GM12878 (cell line): ENCODE measurements around the gene KMO. TPM values are rescaled to one million over a fixed set of nuclear protein-coding genes. Genes with fewer than 3 reads are reported as not detected.

ENCODE experiments used
- ATAC-seq: fragments of 200-7000 bp; cut with Tn5 transposase; 3 replicates; pipeline ENCODE4 v1.9.1; 2020; ENCODE audit warnings: mild to moderate bottlenecking, moderate library complexity
- BruUV-seq: library from RNA; stranded (reverse); fragments of 400-500 nt; replicated peaks from 2 replicates; lab custom pipeline; 2021; lab: Mats Ljungman, UMichigan
- CTCF ChIA-PET: fragments of 300-600 bp; sonication (Branson Sonifier 250); formaldehyde crosslinking; extraction: SDS; loops from one replicate; lab custom pipeline; 2021; ENCODE audit warnings: inconsistent platforms; lab: Yijun Ruan, JAX
- POLR2A ChIA-PET: fragments of 350-600 bp; formaldehyde crosslinking; extraction: SDS; loops from one replicate; lab custom pipeline; 2021; ENCODE audit warnings: inconsistent platforms; lab: Charles Lee
- RAD21 ChIA-PET: fragments of 300-600 bp; sonication (Branson Sonifier 250); formaldehyde crosslinking; loops from one replicate; lab custom pipeline; 2023; ENCODE audit warnings: antibody characterized with exemption; ENCODE audit not compliant: unreplicated experiment; lab: Charles Lee
- SMC1A ChIA-PET: fragments of 300-600 bp; sonication (Branson Sonifier 250); formaldehyde crosslinking; loops from one replicate; lab custom pipeline; 2023; ENCODE audit not compliant: unreplicated experiment, uncharacterized antibody; lab: Charles Lee
- DNase-seq: peaks from one replicate; pipeline ENCODE4 v3.0.0-alpha.2; 2011; ENCODE audit warnings: low read depth, low spot score
- FAIRE-seq: peaks from 3 replicates; lab custom pipeline; 2011; peaks lifted over from hg19 to GRCh38; lab: Jason Lieb, UNC
- H2AFZ ChIP-seq: 2 replicates; pipeline ENCODE4 v1.6.0; 2011; ENCODE audit warnings: low read depth, low read length, control low read depth; ENCODE audit not compliant: control insufficient read depth
- H3K27ac ChIP-seq: 2 replicates; pipeline ENCODE4 v1.5.1; 2011; ENCODE audit warnings: control low read depth; ENCODE audit not compliant: control insufficient read depth, insufficient read depth
- H3K27me3 ChIP-seq, 2 experiments: replicated peaks in 1 of 2; 2 replicates each; pipeline versions ENCODE4 v1.6.0 to v1.6.1; 2011; ENCODE audit warnings: low read length in 1 of 2; ENCODE audit not compliant: control insufficient read depth in 2 of 2, insufficient read depth in 2 of 2
- H3K36me3 ChIP-seq, 2 experiments: 2 replicates each; pipeline ENCODE4 v1.5.1; 2011; ENCODE audit warnings: low read length in 1 of 2; ENCODE audit not compliant: control insufficient read depth in 2 of 2, insufficient read depth in 2 of 2
- H3K4me1 ChIP-seq: 2 replicates; pipeline ENCODE4 v1.6.1; 2011; ENCODE audit warnings: mild to moderate bottlenecking, low read length, moderate library complexity, mixed read lengths; ENCODE audit not compliant: control insufficient read depth, insufficient read depth
- H3K4me2 ChIP-seq: 2 replicates; pipeline ENCODE4 v1.6.0; 2011; ENCODE audit warnings: control low read depth; ENCODE audit not compliant: control insufficient read depth, insufficient read depth
- H3K4me3 ChIP-seq: fragments of 200-600 bp; sonication (generic); 2 replicates; pipeline ENCODE4 v1.5.1; 2016
- H3K79me2 ChIP-seq: 2 replicates; pipeline ENCODE4 v1.6.0; 2011; ENCODE audit warnings: low read length; ENCODE audit not compliant: control insufficient read depth, insufficient read depth
- H3K9ac ChIP-seq: 2 replicates; pipeline ENCODE4 v1.8.0; 2011; ENCODE audit warnings: low read length, control low read depth, mixed read lengths; ENCODE audit not compliant: control insufficient read depth, insufficient read depth
- H3K9me3 ChIP-seq: replicated peaks from 3 replicates; pipeline ENCODE4 v1.5.1; 2011; ENCODE audit warnings: mild to moderate bottlenecking, low read length; ENCODE audit not compliant: control insufficient read depth, insufficient read depth
- H4K20me1 ChIP-seq: 2 replicates; pipeline ENCODE4 v1.6.0; 2011; ENCODE audit not compliant: control insufficient read depth, insufficient read depth
- BCL11A ChIP-seq: IDR thresholded peaks from 2 replicates; pipeline ENCODE4 v1.6.1; 2011; ENCODE audit warnings: low read depth, low read length
- CREM ChIP-seq: IDR thresholded peaks from 2 replicates; pipeline ENCODE4 v1.6.1; 2014; ENCODE audit warnings: antibody characterized with exemption, low read depth
- EGR1 ChIP-seq, 2 experiments: IDR thresholded peaks; 1 replicate in 1 of 2; 2 replicates in 1 of 2; pipeline ENCODE4 v1.6.1; 2011 to 2012; ENCODE audit warnings: low read depth in 2 of 2, low read length in 2 of 2, borderline replicate concordance in 1 of 2, mild to moderate bottlenecking in 1 of 2, moderate library complexity in 1 of 2
- EP300 ChIP-seq, 2 experiments: fragments of 150-350 bp in 1 of 2; IDR thresholded peaks; 2 replicates each; pipeline ENCODE4 v1.6.1; 2011 to 2012; ENCODE audit warnings: low read depth in 2 of 2, low read length in 2 of 2, borderline replicate concordance in 1 of 2, improper control_type of control experiment in 1 of 2, inconsistent platforms in 1 of 2; ENCODE audit not compliant: control insufficient read depth in 1 of 2
- ESRRA ChIP-seq: IDR thresholded peaks from 2 replicates; pipeline ENCODE4 v1.6.1; 2012; ENCODE audit warnings: mild to moderate bottlenecking, low read length, improper control_type of control experiment
- GABPA ChIP-seq: IDR thresholded peaks from 2 replicates; pipeline ENCODE4 v1.6.1; 2014; ENCODE audit warnings: antibody characterized with exemption, low read depth, mild to moderate bottlenecking, inconsistent platforms
- KAT2A ChIP-seq: conservative IDR thresholded peaks from 2 replicates; pipeline ENCODE4 v1.6.1; 2011; ENCODE audit warnings: low read depth, low read length; ENCODE audit not compliant: control insufficient read depth
- KDM1A ChIP-seq: fragments of 200-600 bp; sonication (generic); IDR thresholded peaks from 2 replicates; pipeline ENCODE4 v1.6.1; 2016; ENCODE audit warnings: borderline replicate concordance
- PRDM15 ChIP-seq: fragments of 450-650 bp; formaldehyde crosslinking; IDR thresholded peaks from 2 replicates; pipeline ENCODE4 v1.4.0; 2020; ENCODE audit warnings: mild to moderate bottlenecking, moderate library complexity
- RUNX3 ChIP-seq: IDR thresholded peaks from 2 replicates; pipeline ENCODE4 v1.6.1; 2012; ENCODE audit warnings: low read length, inconsistent platforms
- SKIL ChIP-seq: fragments of 450-650 bp; IDR thresholded peaks from 2 replicates; pipeline ENCODE4 v1.6.1; 2017; ENCODE audit warnings: mild to moderate bottlenecking, low read depth, inconsistent platforms; ENCODE audit not compliant: poor library complexity, severe bottlenecking
- SP1 ChIP-seq: IDR thresholded peaks from one replicate; pipeline ENCODE4 v1.6.1; 2011; ENCODE audit warnings: low read depth, low read length
- SREBF1 ChIP-seq: IDR thresholded peaks from 2 replicates; pipeline ENCODE4 v1.6.1; 2012; ENCODE audit warnings: mild to moderate bottlenecking, low read length
- SUZ12 ChIP-seq: fragments of 200-600 bp; sonication (generic); IDR thresholded peaks from one replicate; pipeline ENCODE4 v1.6.1; 2018; ENCODE audit warnings: antibody characterized with exemption, mild to moderate bottlenecking; ENCODE audit not compliant: unreplicated experiment
- TCF3 ChIP-seq: IDR thresholded peaks from 2 replicates; pipeline ENCODE4 v1.6.1; 2012; ENCODE audit warnings: low read depth, mild to moderate bottlenecking, low read length, borderline replicate concordance; ENCODE audit not compliant: insufficient read depth
- ZNF24 ChIP-seq: fragments of 450-650 bp; IDR thresholded peaks from 2 replicates; pipeline ENCODE4 v1.6.1; 2017; ENCODE audit warnings: antibody characterized with exemption, mild to moderate bottlenecking
- WGBS: methylation state at CpG from one replicate; pipeline ENCODE4 v1.1.6; 2016; ENCODE audit warnings: low lambda C conversion rate; ENCODE audit not compliant: insufficient replicate concordance, insufficient coverage; ENCODE audit errors: missing lambda C conversion rate; 5-methylcytosine and 5-hydroxymethylcytosine counted together
- in situ Hi-C: fragments of 300-500 bp; cut with MboI; formaldehyde crosslinking; loops from 9 replicates; pipeline ENCODE4 v1.14.3; 2018; ENCODE audit warnings: mixed read lengths
- intact Hi-C: fragments of 100-400 bp; cut with micrococcal nuclease; formaldehyde crosslinking; loops from one replicate; pipeline ENCODE4 v1.14.2; 2022; ENCODE audit not compliant: unreplicated experiment
- polyA plus RNA-seq, 11 experiments: library from polyadenylated mRNA; depleted of rRNA in 4 of 11; unstranded in 6 of 11; stranded (reverse) in 5 of 11; fragments of >200 nt; fragmentation: Nextera tagmentation in 4 of 11; fragmentation: Illumina TruSeq in 1 of 11; extraction: Ambion mirVana in 4 of 11; extraction: Trizol in 1 of 11; gene quantifications; 1 replicate in 1 of 11; 2 replicates in 10 of 11; pipeline versions ENCODE4 v1.2.1 to v1.2.3, GENCODE V29; 2011 to 2016; ENCODE audit warnings: inconsistent platforms in 2 of 11, missing spikeins in 2 of 11, low read depth in 1 of 11
- total RNA-seq, 4 experiments: library from RNA; depleted of rRNA in 3 of 4; stranded (reverse); fragments of >200 nt in 3 of 4; fragmentation: Illumina TruSeq in 1 of 4; extraction: Trizol in 1 of 4; gene quantifications; 2 replicates each; pipeline versions ENCODE4 v1.2.1 to v1.2.3, GENCODE V29; 2013 to 2021

Gene KMO
- total and polyA plus RNA-seq, 10 of the 15 experiments (the other 5 are each of a cell fraction or from before 2014, with no cell fraction given): 0.68 to 5.9 (median 1.5) TPM

DNA sequence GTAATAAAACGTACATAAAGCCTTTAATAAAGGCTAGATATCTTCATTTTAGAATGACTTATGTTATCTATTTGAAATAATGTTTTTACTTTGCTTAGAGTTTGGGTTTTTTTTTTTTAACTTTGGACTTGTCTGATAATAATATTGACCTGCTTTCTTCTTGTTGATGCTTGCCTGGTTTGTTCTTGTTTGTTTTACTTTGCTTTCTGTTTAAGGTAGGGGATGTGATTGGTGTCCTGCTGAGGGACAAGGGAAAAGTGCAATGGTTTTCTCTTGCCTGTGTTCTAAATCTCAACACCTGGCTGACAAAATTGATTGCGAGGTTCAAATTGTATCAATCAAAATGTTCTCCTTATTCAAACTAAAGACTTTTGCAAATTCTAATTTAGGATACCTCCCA is 10.5 kb upstream of the KMO start:
- in situ Hi-C loops: no loop called here
- peaks cover 28% of the 10 kb centered on the region for H3K79me2 ChIP-seq
- H3K9me3 ChIP-seq: no peaks in the 10 kb centered on the region
- H3K36me3 ChIP-seq: no peaks in the 10 kb centered on the region
- WGBS: 89% methylated on average over 2 of the region's 2 CpGs
- POLR2A ChIA-PET: no interaction called here
- H3K4me3 ChIP-seq: no peak overlapping the region
- TF ChIP-seq EGR1 (IDR thresholded peaks at IDR 0.05; ENCODE audit: borderline replicate concordance in 1 of 2, low read depth in 2 of 2, low read length in 2 of 2) (no peak), SP1 (no peak), RUNX3 (no peak), EP300 (IDR thresholded peaks at IDR 0.05; ENCODE audit: borderline replicate concordance in 1 of 2, control insufficient read depth in 1 of 2, low read depth in 2 of 2, low read length in 2 of 2) (no peak), KDM1A (no peak), KAT2A (no peak), SREBF1 (no peak), CREM (no peak), PRDM15 (CRISPR knock-in tag) (no peak), ZNF24 (no peak), ESRRA (no peak), BCL11A (no peak), TCF3 (no peak), GABPA (no peak), SKIL (no peak), SUZ12 (no peak)
- ATAC-seq: no peak
- no peak overlapping the region for H3K9ac ChIP-seq
- no peaks in the 10 kb centered on the region for H4K20me1 ChIP-seq
- H3K27me3 ChIP-seq: no peaks in the 10 kb centered on the region
- no peak overlapping the region for H3K4me2 ChIP-seq
- RAD21 ChIA-PET: no interaction called here
- BruUV-seq: no TSS peak
- intact Hi-C loops: no loop called here
- H3K27ac ChIP-seq: no peak overlapping the region
- no peak overlapping the region for H2AFZ ChIP-seq
- no peak for FAIRE-seq
- SMC1A ChIA-PET: no interaction called here
- CTCF ChIA-PET: interaction anchor here (0.7 kb wide), 1 partner anchor 790 kb away, joined by 3 read pairs; no protein-coding TSS in a partner anchor
- H3K4me1 ChIP-seq: peaks cover 3% of the 10 kb centered on the region; the same call in 1 of the 2 replicates
- DNase-seq: no peak
